ENCODE data around the gene CAPZA1. TPM values are rescaled to one million over a fixed set of nuclear protein-coding genes. Genes with fewer than 3 reads are reported as not detected.

Gene CAPZA1
- polyA plus RNA-seq, 1 of the 3 experiments (the other 2 are of a cell fraction) = 50.8 TPM

DNA sequence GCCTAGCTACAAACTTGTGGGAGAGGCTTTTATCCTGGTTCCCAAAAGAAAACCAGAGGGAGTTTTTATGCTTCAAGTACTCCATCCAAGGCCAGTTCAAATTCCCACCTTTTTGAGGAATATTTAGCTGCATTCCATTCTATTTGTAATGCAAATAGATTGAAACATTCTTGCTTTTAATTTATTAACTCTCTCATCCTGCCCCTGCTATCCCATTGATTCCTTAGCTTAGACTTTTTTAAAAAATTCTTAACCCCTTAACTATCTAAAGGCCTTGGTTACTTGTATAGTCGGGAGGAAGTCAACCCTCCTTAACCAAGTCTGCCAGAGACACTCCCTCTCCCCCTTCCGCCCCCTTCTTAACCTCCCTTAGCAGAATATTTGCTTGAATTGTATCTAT is 52.4 kb downstream of the CAPZA1 start:
- ChIA-PET POLR2A (interaction anchor here (1.0 kb wide), 1 partner anchor 53 kb away, joined by 3 read pairs; the partner anchor contains the start of gene ST7L), CTCF (interaction anchor here (0.8 to 4.8 kb wide), 8 partner anchors 10 to 281 kb away, joined by 3 to 42 read pairs (median 4); no protein-coding TSS in a partner anchor)
- DNase-seq = no peak
- no peak overlapping the region for H3K4me3 ChIP-seq (ENCODE audit: low read depth in 2 of 2, low read length in 1 of 2)
- H2AFZ ChIP-seq (ENCODE audit: low read depth) = no peak overlapping the region
- H3K27ac ChIP-seq (ENCODE audit: low read depth in 2 of 2, low read length in 1 of 2) = 0 out of 4 replicates have a peak overlapping the region, but pooled peaks of 1 of the 2 experiments have one; percentile 2
- TF ChIP-seq EP300 (IDR thresholded peaks at IDR 0.05; ENCODE audit: borderline replicate concordance in 1 of 2, low read depth in 1 of 2, low read length in 1 of 2) = no peak
- TF ChIP-seq MEF2A (IDR thresholded peaks at IDR 0.05; ENCODE audit: borderline replicate concordance, low read depth) = no peak
- TF ChIP-seq GATA2 (CRISPR knock-in tag; IDR thresholded peaks at IDR 0.05) = no peak
- no peak for TF ChIP-seq SMC3 (IDR thresholded peaks at IDR 0.05; ENCODE audit: low read depth, low read length)
- no peak for TF ChIP-seq NRF1 (IDR thresholded peaks at IDR 0.05; ENCODE audit: low read depth, low read length)
- TF ChIP-seq, protein P1, sequence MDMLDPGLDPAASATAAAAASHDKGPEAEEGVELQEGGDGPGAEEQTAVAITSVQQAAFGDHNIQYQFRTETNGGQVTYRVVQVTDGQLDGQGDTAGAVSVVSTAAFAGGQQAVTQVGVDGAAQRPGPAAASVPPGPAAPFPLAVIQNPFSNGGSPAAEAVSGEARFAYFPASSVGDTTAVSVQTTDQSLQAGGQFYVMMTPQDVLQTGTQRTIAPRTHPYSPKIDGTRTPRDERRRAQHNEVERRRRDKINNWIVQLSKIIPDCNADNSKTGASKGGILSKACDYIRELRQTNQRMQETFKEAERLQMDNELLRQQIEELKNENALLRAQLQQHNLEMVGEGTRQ (IDR thresholded peaks at IDR 0.05; ENCODE audit: borderline replicate concordance, low read depth, low read length) = no peak
- TF ChIP-seq FOSL2 (IDR thresholded peaks at IDR 0.05; ENCODE audit: borderline replicate concordance, low read depth) = no peak
- TF ChIP-seq JUND (IDR thresholded peaks at IDR 0.05) = no peak
- TF ChIP-seq TCF12 (IDR thresholded peaks at IDR 0.05) = no peak
- no peak for TF ChIP-seq YY1 (IDR thresholded peaks at IDR 0.05; ENCODE audit: low read depth)
- TF ChIP-seq, protein P2, sequence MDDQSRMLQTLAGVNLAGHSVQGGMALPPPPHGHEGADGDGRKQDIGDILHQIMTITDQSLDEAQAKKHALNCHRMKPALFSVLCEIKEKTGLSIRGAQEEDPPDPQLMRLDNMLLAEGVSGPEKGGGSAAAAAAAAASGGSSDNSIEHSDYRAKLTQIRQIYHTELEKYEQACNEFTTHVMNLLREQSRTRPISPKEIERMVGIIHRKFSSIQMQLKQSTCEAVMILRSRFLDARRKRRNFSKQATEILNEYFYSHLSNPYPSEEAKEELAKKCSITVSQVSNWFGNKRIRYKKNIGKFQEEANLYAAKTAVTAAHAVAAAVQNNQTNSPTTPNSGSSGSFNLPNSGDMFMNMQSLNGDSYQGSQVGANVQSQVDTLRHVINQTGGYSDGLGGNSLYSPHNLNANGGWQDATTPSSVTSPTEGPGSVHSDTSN (IDR thresholded peaks at IDR 0.05) = no peak
- TF ChIP-seq, protein P3, sequence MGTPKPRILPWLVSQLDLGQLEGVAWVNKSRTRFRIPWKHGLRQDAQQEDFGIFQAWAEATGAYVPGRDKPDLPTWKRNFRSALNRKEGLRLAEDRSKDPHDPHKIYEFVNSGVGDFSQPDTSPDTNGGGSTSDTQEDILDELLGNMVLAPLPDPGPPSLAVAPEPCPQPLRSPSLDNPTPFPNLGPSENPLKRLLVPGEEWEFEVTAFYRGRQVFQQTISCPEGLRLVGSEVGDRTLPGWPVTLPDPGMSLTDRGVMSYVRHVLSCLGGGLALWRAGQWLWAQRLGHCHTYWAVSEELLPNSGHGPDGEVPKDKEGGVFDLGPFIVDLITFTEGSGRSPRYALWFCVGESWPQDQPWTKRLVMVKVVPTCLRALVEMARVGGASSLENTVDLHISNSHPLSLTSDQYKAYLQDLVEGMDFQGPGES (IDR thresholded peaks at IDR 0.05; ENCODE audit: low read depth, low read length) = no peak
- TF ChIP-seq RCOR1 (IDR thresholded peaks at IDR 0.05; ENCODE audit: low read length) = no peak
- no peak for TF ChIP-seq FOXM1 (IDR thresholded peaks at IDR 0.05; ENCODE audit: low read depth)
- TF ChIP-seq TEAD4 (IDR thresholded peaks at IDR 0.05; ENCODE audit: borderline replicate concordance, insufficient read depth) = no peak
- TF ChIP-seq, protein P4, sequence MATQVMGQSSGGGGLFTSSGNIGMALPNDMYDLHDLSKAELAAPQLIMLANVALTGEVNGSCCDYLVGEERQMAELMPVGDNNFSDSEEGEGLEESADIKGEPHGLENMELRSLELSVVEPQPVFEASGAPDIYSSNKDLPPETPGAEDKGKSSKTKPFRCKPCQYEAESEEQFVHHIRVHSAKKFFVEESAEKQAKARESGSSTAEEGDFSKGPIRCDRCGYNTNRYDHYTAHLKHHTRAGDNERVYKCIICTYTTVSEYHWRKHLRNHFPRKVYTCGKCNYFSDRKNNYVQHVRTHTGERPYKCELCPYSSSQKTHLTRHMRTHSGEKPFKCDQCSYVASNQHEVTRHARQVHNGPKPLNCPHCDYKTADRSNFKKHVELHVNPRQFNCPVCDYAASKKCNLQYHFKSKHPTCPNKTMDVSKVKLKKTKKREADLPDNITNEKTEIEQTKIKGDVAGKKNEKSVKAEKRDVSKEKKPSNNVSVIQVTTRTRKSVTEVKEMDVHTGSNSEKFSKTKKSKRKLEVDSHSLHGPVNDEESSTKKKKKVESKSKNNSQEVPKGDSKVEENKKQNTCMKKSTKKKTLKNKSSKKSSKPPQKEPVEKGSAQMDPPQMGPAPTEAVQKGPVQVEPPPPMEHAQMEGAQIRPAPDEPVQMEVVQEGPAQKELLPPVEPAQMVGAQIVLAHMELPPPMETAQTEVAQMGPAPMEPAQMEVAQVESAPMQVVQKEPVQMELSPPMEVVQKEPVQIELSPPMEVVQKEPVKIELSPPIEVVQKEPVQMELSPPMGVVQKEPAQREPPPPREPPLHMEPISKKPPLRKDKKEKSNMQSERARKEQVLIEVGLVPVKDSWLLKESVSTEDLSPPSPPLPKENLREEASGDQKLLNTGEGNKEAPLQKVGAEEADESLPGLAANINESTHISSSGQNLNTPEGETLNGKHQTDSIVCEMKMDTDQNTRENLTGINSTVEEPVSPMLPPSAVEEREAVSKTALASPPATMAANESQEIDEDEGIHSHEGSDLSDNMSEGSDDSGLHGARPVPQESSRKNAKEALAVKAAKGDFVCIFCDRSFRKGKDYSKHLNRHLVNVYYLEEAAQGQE (IDR thresholded peaks at IDR 0.05; ENCODE audit: low read depth, low read length) = no peak
- no peak for TF ChIP-seq ELF1 (IDR thresholded peaks at IDR 0.05)
- TF ChIP-seq, protein P5, sequence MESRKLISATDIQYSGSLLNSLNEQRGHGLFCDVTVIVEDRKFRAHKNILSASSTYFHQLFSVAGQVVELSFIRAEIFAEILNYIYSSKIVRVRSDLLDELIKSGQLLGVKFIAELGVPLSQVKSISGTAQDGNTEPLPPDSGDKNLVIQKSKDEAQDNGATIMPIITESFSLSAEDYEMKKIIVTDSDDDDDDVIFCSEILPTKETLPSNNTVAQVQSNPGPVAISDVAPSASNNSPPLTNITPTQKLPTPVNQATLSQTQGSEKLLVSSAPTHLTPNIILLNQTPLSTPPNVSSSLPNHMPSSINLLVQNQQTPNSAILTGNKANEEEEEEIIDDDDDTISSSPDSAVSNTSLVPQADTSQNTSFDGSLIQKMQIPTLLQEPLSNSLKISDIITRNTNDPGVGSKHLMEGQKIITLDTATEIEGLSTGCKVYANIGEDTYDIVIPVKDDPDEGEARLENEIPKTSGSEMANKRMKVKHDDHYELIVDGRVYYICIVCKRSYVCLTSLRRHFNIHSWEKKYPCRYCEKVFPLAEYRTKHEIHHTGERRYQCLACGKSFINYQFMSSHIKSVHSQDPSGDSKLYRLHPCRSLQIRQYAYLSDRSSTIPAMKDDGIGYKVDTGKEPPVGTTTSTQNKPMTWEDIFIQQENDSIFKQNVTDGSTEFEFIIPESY (IDR thresholded peaks at IDR 0.05; ENCODE audit: borderline replicate concordance, low read depth) = no peak
- H3K4me1 ChIP-seq (ENCODE audit: control insufficient read depth in 1 of 2, insufficient read depth in 2 of 2, low read depth in 1 of 2, low read length in 1 of 2) = peaks cover 11 to 12% of the 10 kb centered on the region in 2 experiments; a peak in 3 of 4 replicates
- WGBS (ENCODE audit: low lambda C conversion rate) = 63% methylated on average over 2 of the region's 2 CpGs
- H3F3A ChIP-seq (replicated peaks; ENCODE audit: insufficient read depth) = peaks cover 22% of the 10 kb centered on the region
- peaks cover 43 to 46% of the 10 kb centered on the region in 2 experiments for H3K36me3 ChIP-seq (replicated peaks in 1 of 2; ENCODE audit: control insufficient read depth in 1 of 2, insufficient read depth in 2 of 2, low read length in 1 of 2)
- no peaks in the 10 kb centered on the region for H3K27me3 ChIP-seq (ENCODE audit: insufficient read depth)
- no peaks in the 10 kb centered on the region for H3K9me2 ChIP-seq
- no peak overlapping the region for H3K9ac ChIP-seq
- H4K20me1 ChIP-seq (ENCODE audit: insufficient read depth) = no peaks in the 10 kb centered on the region
- H3K79me2 ChIP-seq (ENCODE audit: insufficient read depth) = peaks cover 18% of the 10 kb centered on the region
- H3K4me2 ChIP-seq = no peak overlapping the region
- no peaks in the 10 kb centered on the region for H3K9me3 ChIP-seq

Data from SK-N-SH (cell line).